NCI-H510A treated with DMSO at 0.1 percent for 48 hours (cell line): ENCODE data around the gene PLXDC2.

Source experiments
- DNase-seq: peaks from one replicate; lab custom pipeline; 2025; lab: John Stamatoyannopoulos, UW

The PLXDC2 gene

DNA sequence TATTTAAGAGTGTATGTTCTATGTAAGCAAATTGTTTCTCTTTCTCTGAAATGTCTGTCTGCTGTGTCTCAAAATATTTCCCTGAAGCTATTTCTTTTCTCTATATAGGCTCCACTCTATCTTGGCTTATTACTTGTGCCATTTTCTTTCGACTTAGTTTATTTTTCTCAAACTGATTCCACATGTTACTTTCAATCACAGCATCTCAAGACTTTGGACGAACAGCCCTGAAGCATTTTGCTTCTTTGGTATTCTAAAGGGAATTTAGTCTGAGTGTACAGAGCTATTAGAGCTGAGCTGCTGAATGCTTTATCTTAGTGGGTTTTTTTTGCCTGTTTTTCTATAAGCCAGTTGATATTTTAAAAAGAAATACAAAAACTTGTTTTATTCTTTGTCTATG lies 95.7 kb downstream of the PLXDC2 start:
- no peak for DNase-seq

DNA sequence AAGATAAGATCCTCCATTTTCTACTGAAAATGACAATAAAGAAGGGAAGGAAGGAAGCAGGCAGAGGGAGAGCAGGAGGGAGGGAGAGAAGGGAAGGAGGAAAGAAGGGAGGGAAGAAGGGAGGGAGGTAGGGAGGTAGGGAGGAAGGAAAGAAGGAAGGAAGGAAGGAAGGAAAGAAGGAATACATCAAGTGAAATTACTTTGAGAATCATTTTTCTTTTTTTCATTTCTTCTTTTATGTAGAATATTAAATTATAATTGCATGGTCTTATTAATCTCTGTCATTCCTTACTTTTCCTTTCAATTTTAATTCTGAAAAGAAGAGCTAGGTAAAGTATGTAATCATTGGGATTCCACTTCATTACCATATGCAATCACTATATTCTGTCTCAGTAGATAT lies 97.8 kb downstream of the PLXDC2 start:
- no peak for DNase-seq

DNA sequence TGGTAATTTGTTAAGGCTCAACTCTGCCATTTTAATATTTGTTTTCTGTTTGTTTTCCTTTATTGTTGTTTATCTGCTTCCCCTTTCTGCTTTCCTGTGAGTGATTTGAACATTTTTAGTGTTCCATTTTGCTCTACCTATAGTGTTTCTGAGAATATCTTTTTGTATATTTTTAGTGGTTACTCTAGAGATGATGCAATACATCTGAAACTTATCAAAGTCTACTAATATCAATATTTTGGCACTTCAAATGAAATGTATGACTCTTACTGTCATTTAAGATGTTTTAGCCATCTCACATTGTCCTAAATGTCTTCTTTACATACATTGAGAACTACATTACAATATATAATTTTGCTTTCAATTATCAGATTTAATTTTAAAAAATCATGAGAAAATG lies 98.9 kb downstream of the PLXDC2 start:
- no peak for DNase-seq

DNA sequence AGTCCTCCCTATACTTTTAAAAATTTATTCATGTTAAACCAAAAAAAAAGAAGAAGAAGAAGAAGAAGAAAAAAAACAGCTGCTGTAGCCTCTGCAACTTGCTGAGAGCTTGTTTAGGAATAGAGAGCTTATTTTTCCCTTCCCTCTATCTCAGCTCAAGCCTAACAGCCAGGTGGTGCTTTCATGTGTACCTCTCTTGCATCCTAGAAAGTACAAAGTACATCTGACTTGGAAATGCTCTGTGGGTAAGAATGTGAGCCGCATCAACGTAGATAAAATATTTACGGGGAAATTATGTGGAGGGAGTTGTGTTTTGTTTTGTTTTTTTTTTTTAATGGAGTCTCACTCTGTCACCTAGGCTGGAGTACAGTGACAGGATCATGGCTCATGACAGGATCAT lies 99.6 kb downstream of the PLXDC2 start:
- no peak for DNase-seq

DNA sequence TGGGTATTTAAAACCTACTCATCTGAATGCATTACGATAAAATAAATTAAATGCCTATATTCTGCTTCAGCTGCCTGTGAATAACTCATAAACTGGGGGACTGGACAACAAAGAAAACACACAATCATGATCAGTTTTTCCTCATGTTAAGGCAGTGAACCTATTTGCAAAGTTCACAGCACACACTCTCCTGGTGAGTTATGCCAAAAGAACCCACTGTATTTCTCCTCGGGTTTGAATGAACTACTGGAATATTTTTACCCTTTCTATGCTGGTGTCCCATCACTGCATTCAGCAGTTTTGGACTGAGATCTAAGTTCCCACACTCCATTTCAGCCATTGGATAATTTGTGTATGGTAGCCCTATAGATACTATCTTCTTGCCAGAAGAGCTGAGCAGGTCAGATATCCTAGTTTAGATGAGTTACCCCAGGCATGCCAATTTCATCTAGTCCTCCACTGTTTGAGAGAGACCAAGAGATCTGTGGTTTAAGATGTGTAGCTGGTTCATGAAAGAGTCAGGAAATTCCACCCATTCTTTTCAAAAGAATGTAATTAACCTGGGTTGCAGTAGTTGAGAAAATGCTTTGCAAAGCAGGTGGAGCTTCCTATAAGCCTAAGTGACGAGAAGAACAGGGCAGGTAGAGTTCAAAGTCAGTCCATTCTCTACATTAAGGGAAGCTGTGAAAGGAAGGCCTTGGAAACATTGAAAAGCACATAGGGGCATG lies 101.7 kb downstream of the PLXDC2 start:
- no peak for DNase-seq

DNA sequence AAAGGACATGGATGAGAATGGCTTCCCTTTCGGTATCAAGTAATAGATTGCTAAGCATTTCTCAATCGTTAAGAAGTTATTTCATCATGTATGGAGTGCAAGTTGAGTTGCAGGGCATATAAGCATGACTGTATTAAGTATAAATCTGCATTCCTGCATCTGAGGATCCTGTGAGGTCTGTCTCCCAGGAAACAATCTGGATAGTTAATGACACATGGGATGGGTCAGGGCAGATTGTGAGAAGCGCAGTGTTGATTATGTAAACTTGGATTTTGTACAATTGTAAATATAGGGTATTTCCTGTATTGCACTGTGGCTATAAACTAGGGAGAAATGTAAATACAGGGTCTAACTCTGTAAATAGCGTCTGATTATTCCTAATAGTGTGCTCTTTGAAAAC lies 102.6 kb downstream of the PLXDC2 start:
- no peak for DNase-seq

DNA sequence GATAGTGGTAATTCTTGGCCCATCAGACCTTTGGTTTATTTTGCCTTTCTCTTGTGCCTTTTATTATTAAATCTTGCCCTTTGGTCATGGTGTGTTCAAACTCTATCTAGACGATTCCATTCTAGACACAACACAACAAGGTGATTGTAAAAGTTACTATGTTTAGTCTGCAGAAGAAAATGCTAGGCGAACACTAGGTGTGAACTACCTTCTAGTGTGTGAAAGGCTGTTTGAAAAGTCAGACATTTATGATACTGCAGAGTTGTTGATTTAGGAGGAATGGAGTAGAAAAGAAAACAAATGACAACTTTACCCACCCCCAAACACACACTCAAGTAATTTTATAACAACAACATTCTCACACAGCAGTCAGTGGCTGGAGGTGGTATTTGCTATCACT lies 103.4 kb downstream of the PLXDC2 start:
- DNase-seq = no peak

DNA sequence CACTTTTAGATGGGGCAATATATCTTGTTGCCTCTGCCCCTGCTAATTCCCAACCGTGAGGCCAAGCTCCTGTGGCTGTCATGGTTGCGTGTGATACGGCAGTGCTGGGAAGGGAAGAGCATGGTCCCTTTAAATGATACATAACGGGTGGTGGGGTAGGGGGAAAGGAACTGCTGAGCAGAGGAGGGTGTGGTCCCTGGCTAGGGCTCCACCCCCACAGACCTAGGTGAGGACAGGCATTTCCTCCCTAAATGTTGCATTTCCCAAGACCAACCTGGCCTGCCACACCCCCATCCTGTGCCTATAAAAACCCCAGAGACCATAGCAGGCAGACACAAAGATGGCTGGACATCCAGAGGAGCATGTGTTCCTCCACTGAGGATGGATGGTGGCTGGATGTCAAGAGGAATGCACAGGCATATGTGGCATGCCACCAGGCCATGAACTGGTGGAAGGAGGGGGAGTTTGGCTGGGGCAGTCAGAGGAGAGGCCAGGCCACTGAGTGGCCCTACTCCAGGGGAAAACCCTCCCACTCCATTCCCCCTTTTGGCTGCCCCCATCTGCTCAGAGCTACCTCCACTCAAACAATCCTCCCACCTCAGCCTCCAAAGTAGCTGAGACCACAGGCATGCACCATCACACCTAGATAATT lies 104.0 kb downstream of the PLXDC2 start:
- DNase-seq = no peak

DNA sequence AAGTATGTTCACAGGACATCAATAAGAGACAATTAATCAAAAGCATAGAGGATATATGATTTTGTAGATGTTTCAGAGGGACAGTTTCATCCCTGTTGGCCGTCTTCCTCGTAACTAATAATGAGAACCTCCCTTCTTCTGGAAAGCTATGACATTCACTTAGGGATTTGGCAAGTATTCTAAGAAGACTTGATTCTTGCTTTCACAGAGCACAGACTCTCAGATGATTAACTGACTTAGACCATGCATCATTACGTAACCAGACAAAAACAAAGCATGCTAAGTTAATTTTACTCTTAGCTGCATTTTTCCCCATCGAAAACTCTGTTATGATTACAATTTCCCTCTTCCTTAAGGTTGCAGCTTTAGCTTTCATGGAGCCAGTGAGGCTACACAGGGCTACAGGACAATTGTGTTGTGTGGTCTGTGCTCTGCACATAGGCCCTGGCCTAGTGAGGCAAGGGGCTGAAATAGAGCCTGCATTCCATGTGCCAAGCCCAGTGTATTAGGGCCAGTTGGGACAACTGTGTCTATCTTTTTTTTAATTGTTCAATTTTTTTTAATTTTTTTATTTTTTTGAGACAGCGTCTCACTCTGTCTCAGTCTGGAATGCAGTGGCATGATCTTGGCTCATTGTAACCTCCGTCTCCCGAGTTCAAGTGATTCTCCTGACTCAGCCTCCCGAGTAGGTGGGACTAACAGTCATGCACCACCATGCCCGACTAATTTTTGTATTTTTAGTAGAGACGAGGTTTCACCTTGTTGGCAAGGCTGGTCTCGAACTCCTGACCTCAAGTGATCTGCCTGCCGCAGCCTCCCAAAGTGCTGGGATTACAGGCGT lies 105.3 kb downstream of the PLXDC2 start:
- no peak for DNase-seq

DNA sequence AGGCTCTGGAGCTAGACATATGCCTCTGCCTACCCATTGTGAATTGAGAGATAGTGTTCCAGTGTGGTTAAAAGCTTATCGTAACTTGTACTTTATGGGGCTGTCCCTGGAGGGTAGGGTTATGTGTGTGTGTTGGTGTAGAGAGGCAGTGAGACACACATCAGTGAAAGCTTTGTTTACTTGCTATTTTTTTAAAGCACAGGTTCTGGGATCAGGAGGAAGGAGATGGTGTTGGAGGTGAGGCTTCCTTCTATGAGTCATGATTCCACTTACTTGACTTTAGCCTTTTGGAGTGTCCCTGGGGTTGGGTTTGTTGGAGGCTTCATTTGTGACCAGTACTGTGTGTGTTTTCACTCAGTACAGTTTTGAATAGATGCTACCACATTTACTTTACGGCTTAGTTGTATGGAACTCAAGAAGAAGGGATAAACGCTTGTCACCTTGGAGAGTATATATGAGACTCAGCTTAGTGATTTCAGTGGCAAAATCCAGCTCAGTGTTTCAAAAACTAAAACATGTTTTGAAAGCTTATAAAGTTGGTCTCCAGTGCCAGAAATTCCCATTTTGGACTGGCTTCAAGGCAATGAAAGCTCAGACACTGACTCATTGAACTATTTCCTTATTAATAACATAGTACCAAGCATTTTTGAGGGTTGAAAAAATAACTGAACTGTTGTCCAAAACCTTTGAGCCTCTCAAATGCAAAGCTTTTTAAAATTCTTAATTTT lies 106.2 kb downstream of the PLXDC2 start:
- DNase-seq = no peak

DNA sequence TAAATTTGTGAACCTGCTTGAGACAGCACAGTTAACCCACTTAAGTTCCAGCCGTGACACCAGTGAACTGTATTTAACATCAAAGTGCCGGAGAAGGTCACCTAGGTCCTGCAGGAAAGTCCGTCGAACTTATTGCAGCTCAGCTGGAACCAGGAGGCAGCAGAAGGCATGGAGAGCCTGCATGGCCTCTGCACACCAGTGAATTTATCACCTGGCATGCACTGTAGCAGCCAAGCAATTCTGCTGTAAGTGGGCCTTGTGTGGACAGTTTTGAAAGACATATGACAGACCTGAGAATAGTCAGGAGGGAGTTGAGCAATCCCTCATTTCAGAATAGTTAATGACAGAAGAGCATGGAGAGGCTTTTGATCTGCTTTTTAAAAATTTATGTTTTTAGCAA lies 108.8 kb downstream of the PLXDC2 start:
- DNase-seq = no peak

DNA sequence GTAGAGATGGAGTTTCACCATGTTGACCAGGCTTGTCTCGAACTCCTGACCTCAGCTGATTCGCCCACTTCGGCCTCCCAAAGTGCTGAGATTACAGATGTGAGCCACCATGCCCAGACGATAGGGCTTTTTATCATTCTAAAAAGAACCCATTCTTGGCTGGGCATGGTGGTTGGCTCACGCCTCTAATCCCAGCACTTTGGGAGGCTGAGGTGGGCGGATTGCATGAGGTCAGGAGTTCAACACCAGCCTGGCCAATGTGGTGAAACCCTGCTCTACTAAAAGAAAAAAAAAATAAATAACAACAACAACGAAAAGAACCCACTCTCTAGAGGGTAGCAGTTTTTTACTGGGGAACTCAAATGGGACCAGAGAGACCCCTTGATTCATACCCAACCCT lies 112.7 kb downstream of the PLXDC2 start:
- no peak for DNase-seq

DNA sequence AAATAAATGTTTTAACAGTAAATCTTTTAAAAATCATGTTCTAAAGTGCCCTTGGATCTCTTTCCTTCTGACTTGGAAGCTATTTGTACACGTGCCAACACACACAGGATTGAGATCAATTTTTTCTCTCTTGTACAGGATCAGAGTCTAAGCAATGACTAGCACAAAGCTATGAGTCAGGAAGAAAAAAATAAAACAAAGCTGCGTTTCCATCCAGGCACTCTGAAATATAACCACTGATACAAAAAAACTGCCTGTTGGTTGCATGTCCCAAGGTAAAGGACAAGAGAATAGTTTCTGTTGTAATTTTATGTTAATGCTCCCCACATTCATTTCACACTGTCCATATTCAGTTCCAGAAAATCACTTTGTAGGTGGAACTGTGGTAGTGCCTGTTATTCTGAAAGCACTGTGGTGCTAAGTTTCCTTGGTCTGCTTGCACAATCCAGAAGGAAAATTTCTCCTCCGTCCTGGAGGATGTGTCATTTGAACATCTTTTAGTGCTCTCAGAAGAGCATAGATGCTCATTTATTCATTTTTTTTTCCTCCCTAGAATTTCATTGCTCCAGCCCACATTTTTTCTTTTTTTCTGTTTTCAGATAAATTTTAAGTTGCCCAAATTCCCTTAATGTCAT lies 113.4 kb downstream of the PLXDC2 start:
- DNase-seq = no peak

DNA sequence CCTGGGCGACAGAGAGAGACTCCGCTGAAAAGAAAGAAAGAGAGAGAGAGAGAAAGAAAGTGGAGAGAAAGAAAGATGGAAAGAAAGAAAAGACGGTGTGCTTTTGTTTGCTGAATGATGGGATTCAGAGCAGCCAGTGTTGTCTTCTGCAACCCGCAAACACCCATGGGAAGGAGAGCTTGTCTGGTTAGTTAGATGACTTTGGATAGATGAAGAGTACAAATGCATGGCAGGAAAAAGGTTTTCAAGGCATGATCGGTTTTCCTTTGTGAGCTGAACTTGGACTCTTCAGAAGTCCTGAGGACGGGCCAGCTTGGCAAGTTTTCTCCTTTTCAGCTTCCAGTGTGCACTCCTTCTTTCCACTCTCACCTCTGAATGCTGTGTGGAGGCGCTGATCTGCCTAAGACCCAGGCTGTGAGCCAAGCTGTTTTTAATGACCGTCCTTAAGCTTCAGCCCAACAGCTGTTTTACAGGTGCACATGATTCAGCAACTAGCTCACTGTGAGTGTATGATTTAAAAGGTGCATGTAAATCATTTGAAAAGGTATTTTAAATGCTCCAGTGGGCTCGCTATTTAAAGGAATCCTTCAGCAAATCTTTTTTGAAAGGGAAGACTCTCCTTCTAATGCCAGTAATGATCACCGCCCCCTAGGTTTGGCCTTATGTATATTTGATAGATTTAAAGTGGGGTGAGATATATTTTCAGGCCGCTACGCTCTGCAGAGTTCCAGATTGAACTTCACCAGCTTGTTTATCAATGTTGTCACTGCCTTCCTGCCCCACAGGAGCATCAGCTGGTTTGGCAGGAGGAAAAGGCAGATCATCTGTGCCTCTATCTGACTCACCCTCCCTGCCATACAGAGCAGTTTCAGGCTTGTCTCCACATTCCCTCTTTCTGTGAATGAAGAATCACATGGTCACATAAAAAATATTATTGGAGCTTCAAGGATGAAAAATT lies 115.0 kb downstream of the PLXDC2 start:
- DNase-seq = peak; percentile 74

DNA sequence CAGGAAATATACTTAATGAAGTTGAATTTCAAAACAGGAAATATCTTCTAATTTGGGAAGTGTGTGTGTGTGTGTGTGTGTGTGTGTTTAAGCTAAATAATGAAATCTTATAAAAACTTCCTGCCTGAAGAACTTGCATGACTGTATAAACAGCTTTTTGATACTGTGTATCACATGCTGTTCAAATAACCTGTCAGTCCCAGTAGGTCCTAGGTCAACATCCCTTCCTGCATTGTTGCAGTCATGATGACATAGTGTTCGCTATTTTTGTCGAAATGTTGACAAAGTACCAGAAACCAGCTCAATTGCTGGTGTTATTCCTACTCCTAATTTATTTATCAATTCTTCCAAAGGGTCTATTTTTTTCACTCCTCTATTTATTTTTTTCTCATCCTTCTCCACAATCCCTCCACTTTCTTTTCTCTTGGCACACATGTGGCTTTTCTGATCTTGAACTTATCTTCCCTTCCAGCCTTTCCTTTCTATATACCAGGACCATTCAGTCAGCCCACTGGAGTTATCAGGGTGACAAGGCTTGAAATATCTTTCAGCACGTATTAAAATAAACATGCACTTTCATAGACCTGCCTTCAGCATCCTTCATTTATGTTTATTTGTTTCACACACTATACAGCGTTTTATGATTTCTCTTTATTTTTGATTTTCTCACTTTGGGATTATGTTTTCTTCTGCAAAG lies 115.8 kb downstream of the PLXDC2 start:
- DNase-seq = no peak

DNA sequence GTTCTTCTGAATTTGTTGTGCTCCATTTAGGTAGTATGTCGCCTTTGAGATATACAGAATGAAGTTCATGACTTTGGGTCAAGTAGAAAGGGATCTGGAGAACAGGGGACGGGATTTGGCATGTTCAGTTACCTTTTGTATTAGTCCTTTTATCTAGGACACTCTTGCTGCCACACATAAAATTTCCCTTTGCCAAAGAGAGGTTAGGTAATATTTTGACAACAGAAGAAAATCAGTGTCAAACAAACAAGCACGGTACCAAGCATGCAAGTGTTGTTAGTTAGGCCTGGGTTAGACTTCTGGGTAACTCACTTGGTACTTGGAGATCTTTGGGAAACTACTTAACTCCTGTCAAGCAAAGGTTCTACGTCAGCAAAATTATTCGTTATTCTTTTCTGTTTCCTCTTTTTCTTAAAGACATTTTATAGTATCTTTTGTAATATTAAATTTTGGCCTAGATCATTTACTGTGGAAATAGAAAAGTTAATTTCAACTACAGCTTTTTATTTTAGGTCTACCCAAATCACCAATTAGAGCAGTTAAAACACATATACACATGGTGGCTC lies 116.7 kb downstream of the PLXDC2 start:
- DNase-seq = no peak

DNA sequence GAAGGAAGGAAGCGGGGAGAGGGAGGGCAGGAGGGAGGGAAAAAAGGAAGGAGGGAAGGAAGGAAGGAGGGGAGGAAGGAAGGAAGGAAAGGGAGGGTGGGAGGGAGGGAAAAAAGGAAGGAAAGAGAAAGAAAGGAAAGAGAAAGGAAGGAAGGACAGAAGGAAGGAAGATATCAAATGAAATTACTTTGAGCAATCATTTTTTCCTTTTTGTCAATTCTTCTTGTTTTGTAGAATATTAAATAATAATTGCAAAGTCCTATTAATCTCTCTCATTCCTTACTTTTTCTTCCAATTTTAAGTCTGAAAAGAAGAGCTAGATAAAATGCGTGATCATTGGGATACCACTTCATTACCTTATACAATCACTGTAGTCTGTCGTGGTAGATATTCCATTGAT lies 117.5 kb downstream of the PLXDC2 start:
- no peak for DNase-seq

DNA sequence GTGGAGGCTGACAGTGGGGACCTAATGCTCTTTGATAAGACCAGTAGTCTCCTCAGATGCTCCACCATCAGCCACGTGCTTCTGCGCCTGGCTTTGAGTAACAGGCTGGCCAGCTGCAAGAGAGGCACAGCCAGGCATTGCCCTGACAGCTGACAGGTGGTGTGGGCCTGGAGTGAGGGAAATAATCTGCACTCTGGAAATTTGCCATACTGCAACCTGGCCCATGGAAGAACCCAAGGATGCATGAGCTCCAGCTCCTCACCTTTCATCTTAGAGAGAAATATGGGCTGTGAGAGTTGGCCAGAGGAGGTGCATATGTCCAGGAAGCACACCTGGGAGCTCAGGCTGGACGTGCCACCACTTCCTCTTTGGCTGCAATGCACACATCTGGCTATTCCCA lies 118.9 kb downstream of the PLXDC2 start:
- no peak for DNase-seq

DNA sequence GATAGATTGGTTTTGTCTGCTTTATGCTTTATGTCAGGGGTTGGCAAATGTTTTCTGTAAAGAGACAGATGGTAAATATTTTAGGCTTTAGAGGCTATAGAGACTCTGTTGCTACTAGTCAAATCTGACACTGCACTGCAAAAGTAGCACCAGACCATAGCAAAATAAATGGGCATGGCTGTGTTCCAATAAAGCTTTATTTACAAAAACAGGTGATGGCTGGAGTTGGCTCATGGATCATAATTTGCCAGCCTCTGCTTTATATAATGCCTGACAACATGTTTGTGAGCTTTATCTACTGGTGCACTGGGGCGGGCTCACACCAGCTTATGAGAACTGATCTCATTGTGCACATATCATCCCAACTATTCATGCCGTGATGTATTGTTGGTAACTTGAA lies 120.1 kb downstream of the PLXDC2 start:
- DNase-seq = no peak

DNA sequence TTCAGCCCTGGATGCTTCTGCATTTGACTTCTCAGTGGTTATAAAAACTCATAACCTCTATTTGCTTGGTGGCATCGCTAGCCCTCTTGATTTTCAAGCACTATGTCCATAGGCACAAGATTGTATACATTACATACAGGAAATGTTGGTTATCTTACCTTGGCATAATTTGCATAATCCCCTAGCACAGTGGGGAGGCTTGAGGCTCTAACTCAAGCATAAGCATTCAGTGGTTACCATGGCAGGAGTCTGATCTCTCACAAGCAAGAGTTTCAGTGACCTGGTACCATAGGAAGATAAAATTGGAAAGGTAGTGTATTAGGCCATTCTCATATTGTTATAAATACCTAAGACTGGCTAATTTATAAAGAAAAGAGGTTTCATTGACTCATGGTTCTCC lies 121.8 kb downstream of the PLXDC2 start:
- no peak for DNase-seq
